K562 (cell line): ENCODE measurements around the gene SLC22A7. TPM values are rescaled to one million over a fixed set of nuclear protein-coding genes. Genes with fewer than 3 reads are reported as not detected.

ENCODE experiments used
- CTCFL ChIP-seq: IDR thresholded peaks from 2 replicates; pipeline ENCODE4 v1.6.1; 2011; ENCODE audit warnings: borderline replicate concordance, low read depth, mild to moderate bottlenecking, moderate library complexity, low read length; ENCODE audit not compliant: insufficient read depth, poor library complexity, severe bottlenecking
- ETV6 ChIP-seq, 3 experiments: fragments of 150-350 bp in 1 of 3; sonication (generic) in 1 of 3; formaldehyde crosslinking in 1 of 3; IDR thresholded peaks; 2 replicates each; pipeline versions ENCODE4 v1.6.1 to v1.8.0; 2014 to 2022; ENCODE audit warnings: borderline replicate concordance in 2 of 3, low read depth in 2 of 3, antibody characterized with exemption in 1 of 3, low read length in 1 of 3, mild to moderate bottlenecking in 1 of 3, missing genetic modification reagents in 1 of 3
- HSF4 ChIP-seq: fragments of 250-450 bp; sonication (Bioruptor Pico); IDR thresholded peaks from 2 replicates; pipeline ENCODE4 v2.1.2; 2022; ENCODE audit warnings: mild to moderate bottlenecking, moderate library complexity, borderline replicate concordance
- MTA1 ChIP-seq: fragments of 450-650 bp; IDR thresholded peaks from 2 replicates; pipeline ENCODE4 v1.6.1; 2017; ENCODE audit warnings: borderline replicate concordance
- MTA3 ChIP-seq: fragments of 450-650 bp; formaldehyde crosslinking; IDR thresholded peaks from 2 replicates; pipeline ENCODE4 v1.6.1; 2017; ENCODE audit warnings: mild to moderate bottlenecking, borderline replicate concordance
- ZBTB17 ChIP-seq: fragments of 450-650 bp; formaldehyde crosslinking; IDR thresholded peaks from 2 replicates; pipeline ENCODE4 v1.4.0; 2020; ENCODE audit warnings: mild to moderate bottlenecking
- ZNF12 ChIP-seq: sonication (generic); formaldehyde crosslinking; IDR thresholded peaks from 2 replicates; pipeline ENCODE4 v1.4.0; 2020; ENCODE audit warnings: mild to moderate bottlenecking, missing genetic modification reagents
- ZNF57 ChIP-seq: fragments of 450-650 bp; formaldehyde crosslinking; IDR thresholded peaks from 2 replicates; pipeline ENCODE4 v1.4.0; 2020; ENCODE audit warnings: mild to moderate bottlenecking, moderate library complexity
- polyA plus RNA-seq, 8 experiments: library from polyadenylated mRNA; depleted of rRNA in 4 of 8; stranded (reverse) in 5 of 8; unstranded in 3 of 8; fragments of >200 nt; fragmentation: Nextera tagmentation in 2 of 8; fragmentation: Illumina TruSeq in 1 of 8; extraction: Ambion mirVana in 2 of 8; extraction: Trizol in 1 of 8; gene quantifications; 2 replicates each; pipeline versions ENCODE4 v1.2.1 to v1.2.3, GENCODE V29; 2011 to 2014; ENCODE audit warnings: inconsistent platforms in 1 of 8, missing spikeins in 1 of 8
- total RNA-seq, 7 experiments: library from RNA; depleted of rRNA in 6 of 7; stranded (reverse); fragments of >200 nt in 6 of 7; fragmentation: Illumina TruSeq in 2 of 7; extraction: Trizol in 2 of 7; gene quantifications; 2 replicates each; pipeline versions ENCODE4 v1.2.1 to v1.2.3, GENCODE V29; 2011 to 2021; ENCODE audit warnings: low replicate concordance in 1 of 7

SLC22A7 gene
- total and polyA plus RNA-seq, 9 of the 15 experiments (the other 6 are each of a cell fraction or from before 2014, with no cell fraction given): not detected

- TF ChIP-seq CTCFL (no peak), ZNF57 (no peak), HSF4 (no peak), ETV6 (IDR thresholded peaks at IDR 0.05; ENCODE audit: borderline replicate concordance in 1 of 2, low read depth in 2 of 2, low read length in 1 of 2) (0 out of 4 replicates have a peak, but pooled peaks of 1 of the 2 experiments have one; percentile 25), ETV6 (CRISPR knock-in tag; IDR thresholded peaks at IDR 0.05; ENCODE audit: borderline replicate concordance) (no peak), ZNF12 (CRISPR knock-in tag) (no peak), ZBTB17 (CRISPR knock-in tag) (no peak), MTA3 (no peak), MTA1 (no peak)
Measured at GRCh38 chr6:43282636-43283513, 15.2 kb upstream of the SLC22A7 start (continued).
